Mucosa of stomach (tissue), 1 donor: Measurements from ENCODE around the gene RDX.

Experiments
- H3K27me3 ChIP-seq: one replicate; pipeline ENCODE4 v1.7.0; 2013; ENCODE audit warnings: mild to moderate bottlenecking, low read length; ENCODE audit not compliant: control insufficient read depth, insufficient read depth
- H3K36me3 ChIP-seq: one replicate; pipeline ENCODE4 v1.7.0; 2013; ENCODE audit warnings: low read length; ENCODE audit not compliant: control insufficient read depth, insufficient read depth
- H3K4me1 ChIP-seq: one replicate; pipeline ENCODE4 v1.7.0; 2013; ENCODE audit warnings: mild to moderate bottlenecking, low read length; ENCODE audit not compliant: control insufficient read depth, insufficient read depth
- H3K4me3 ChIP-seq: one replicate; pipeline ENCODE4 v1.7.0; 2013; ENCODE audit warnings: low read length
- H3K9ac ChIP-seq: one replicate; pipeline ENCODE4 v1.7.0; 2013; ENCODE audit warnings: mild to moderate bottlenecking, low read length, moderate library complexity
- H3K9me3 ChIP-seq: one replicate; pipeline ENCODE4 v1.7.0; 2013; ENCODE audit warnings: mild to moderate bottlenecking, low read length, moderate library complexity; ENCODE audit not compliant: control insufficient read depth
- donor health status: Pancreatic carcinoma.

The RDX gene

DNA sequence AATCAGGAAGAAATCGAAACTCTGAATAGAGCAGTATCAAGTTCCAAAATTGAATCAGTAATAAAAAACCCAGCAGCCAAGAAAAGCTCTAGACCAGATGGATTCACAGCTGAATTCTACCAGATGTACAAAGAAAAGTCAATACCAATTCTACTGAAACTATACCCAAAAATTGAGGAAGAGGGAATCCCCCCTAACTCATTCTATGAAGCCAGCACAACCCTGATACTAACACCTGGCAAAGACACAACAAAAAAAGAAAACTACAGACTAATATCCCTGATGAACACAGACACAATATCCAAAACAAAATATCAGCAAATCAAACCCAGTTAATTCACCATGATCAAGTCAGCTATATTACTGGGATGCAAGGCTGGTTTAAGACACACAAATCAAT, 105.5 kb downstream of the RDX start:
- no peaks in the 10 kb centered on the region for H3K4me1 ChIP-seq
- no peaks in the 10 kb centered on the region for H3K9me3 ChIP-seq
- no peaks in the 10 kb centered on the region for H3K36me3 ChIP-seq
- no peaks in the 10 kb centered on the region for H3K27me3 ChIP-seq
- H3K9ac ChIP-seq: no peak overlapping the region
- no peak overlapping the region for H3K4me3 ChIP-seq

DNA sequence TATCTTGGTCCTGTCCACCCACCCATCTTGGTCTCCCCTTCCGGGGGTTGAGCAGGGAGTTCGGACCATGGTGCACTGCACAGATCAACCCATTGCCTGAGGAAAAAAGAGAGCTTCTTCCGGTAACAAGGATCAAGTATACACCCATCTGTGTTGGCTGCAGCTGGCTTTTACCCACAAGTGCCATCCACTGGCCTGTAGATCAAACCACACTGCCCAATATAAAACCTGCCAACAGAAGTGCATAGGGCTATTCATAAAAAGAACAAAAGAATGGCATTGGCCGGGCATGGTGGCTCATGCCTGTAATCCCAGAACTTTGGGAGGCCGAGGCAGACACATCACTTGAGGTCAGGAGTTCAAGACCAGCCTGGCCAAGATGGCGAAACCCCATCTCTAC, 108.7 kb downstream of the RDX start:
- no peaks in the 10 kb centered on the region for H3K36me3 ChIP-seq
- no peak overlapping the region for H3K4me3 ChIP-seq
- H3K9ac ChIP-seq: no peak overlapping the region
- no peaks in the 10 kb centered on the region for H3K9me3 ChIP-seq
- no peaks in the 10 kb centered on the region for H3K27me3 ChIP-seq
- no peaks in the 10 kb centered on the region for H3K4me1 ChIP-seq

- Histone ChIP-seq H3K27me3 (no peaks in the 10 kb centered on the region), H3K36me3 (no peaks in the 10 kb centered on the region), H3K9ac (no peak overlapping the region), H3K9me3 (no peaks in the 10 kb centered on the region), H3K4me1 (no peaks in the 10 kb centered on the region), H3K4me3 (no peak overlapping the region)
These were observed 109.5 kb downstream of the RDX start for GRCh38 chr11:110186867-110187266.

GRCh38 chr11:110186456-110186855, 110.0 kb downstream of the RDX start:
- no peaks in the 10 kb centered on the region for H3K9me3 ChIP-seq
- no peak overlapping the region for H3K4me3 ChIP-seq
- no peaks in the 10 kb centered on the region for H3K4me1 ChIP-seq
- no peaks in the 10 kb centered on the region for H3K36me3 ChIP-seq
- no peaks in the 10 kb centered on the region for H3K27me3 ChIP-seq
- H3K9ac ChIP-seq: no peak overlapping the region

DNA sequence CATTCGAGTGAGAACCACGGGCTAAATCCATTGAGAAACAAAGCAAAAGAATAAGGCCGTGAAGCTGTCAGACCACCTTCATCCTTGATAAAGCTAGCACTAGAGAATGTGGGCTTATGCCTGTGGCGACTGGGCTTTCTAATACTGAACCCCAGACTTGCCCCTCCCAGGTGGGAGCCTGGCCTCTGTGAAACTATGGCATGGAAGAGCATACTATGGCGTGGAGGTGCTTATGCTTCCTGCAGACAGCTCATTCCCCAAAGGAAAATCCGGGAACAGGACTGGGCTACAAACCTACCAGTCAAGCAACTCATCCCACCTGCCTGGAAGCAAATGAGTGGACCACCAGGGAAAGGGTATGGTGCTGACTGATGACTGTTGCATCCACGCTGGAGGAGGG, 110.8 kb downstream of the RDX start:
- no peaks in the 10 kb centered on the region for H3K27me3 ChIP-seq
- no peaks in the 10 kb centered on the region for H3K4me1 ChIP-seq
- H3K9ac ChIP-seq: no peak overlapping the region
- no peaks in the 10 kb centered on the region for H3K9me3 ChIP-seq
- H3K36me3 ChIP-seq: no peaks in the 10 kb centered on the region
- no peak overlapping the region for H3K4me3 ChIP-seq

DNA sequence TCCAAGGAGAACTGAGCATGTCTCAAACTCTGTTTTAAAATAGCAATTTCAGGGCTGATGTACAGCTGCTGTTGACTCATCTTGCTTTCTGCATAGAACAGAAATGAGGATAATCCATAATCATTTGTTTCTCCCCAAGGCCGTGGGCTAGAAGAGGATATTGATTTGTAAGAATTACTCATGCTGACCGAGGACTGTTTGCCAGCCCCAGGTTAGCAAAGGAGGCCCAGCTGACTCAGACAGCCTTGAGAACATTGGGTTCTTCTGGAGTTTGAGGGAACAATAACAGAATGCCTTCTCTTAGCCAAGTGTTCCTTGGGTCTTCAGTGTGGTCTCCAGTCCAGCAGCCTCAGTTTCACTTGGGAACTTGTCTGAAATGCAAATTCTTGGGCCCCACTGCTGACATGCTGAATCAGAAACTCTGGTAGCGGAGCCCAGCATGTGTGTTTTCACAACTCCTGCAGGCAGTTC, 111.3 kb downstream of the RDX start:
- Histone ChIP-seq H3K9me3 (no peaks in the 10 kb centered on the region), H3K9ac (no peak overlapping the region), H3K4me1 (no peaks in the 10 kb centered on the region), H3K27me3 (no peaks in the 10 kb centered on the region), H3K36me3 (no peaks in the 10 kb centered on the region), H3K4me3 (no peak overlapping the region)

DNA sequence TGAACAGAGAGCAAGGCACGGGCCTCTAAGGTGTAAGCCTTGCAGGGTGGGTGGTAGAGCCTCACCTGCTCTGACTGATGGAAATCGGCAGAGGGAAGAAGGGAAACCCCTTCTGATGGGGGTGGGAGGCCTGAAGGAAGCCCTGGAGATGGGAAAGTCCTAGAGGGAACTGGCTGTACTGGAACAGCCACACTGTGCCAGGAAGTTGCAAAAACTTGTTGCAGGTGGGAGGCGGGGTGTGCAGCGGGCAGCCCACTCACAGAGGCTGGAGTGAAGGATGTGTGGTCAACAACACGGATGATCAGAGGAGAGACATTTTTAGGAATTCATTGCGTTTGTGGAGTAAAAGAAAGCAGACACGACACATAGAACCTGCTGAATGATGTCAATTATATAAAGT, 112.0 kb downstream of the RDX start:
- Histone ChIP-seq H3K9ac (no peak overlapping the region), H3K9me3 (no peaks in the 10 kb centered on the region), H3K36me3 (no peaks in the 10 kb centered on the region), H3K4me1 (no peaks in the 10 kb centered on the region), H3K27me3 (no peaks in the 10 kb centered on the region), H3K4me3 (no peak overlapping the region)

DNA sequence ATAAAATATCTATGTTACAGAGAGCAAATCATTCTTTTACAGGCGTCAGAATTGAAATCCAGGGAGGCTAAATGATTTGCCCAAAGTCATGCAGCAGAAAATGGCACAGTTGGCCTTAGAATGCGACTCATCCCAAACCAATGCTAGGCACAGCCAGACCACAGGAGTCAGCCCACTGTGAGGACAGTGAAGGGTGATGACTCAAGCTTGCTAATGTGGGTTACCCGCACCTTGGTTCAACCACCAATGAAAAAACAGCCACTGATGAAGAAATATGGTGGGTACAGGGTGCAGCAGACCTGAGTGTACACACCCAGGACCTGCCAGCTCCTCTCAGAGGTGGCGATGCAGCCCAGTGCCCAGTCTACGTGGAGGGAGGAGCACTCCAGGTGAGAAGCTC, 113.5 kb downstream of the RDX start:
- no peak overlapping the region for H3K9ac ChIP-seq
- no peaks in the 10 kb centered on the region for H3K4me1 ChIP-seq
- H3K27me3 ChIP-seq: no peaks in the 10 kb centered on the region
- no peaks in the 10 kb centered on the region for H3K9me3 ChIP-seq
- no peaks in the 10 kb centered on the region for H3K36me3 ChIP-seq
- no peak overlapping the region for H3K4me3 ChIP-seq

GRCh38 chr11:110179064-110179463, 117.3 kb downstream of the RDX start:
- no peak overlapping the region for H3K9ac ChIP-seq
- H3K36me3 ChIP-seq: no peaks in the 10 kb centered on the region
- H3K4me3 ChIP-seq: no peak overlapping the region
- peaks cover 4% of the 10 kb centered on the region for H3K4me1 ChIP-seq
- no peaks in the 10 kb centered on the region for H3K27me3 ChIP-seq
- H3K9me3 ChIP-seq: no peaks in the 10 kb centered on the region

DNA sequence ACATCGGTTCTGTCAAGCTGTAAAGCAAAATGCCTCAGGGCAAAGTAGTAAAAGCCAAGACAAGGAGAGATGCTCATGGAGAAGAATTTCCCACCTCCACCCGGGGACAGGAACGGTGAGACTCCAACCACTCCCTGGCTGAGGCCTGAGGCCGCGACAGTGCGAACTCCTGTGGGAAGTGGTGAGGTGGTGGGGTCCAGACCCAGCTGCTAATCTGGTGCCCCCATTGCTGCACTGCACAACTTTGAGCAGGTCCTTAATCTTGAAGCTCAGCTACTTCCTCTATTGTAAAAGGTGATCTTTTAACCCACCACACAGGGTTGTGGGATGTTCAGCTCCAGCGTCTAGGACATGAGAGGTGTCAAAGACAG, 119.3 kb downstream of the RDX start:
- no peaks in the 10 kb centered on the region for H3K9me3 ChIP-seq
- peaks cover 4% of the 10 kb centered on the region for H3K4me1 ChIP-seq

GRCh38 chr11:110176366-110177085, 119.9 kb downstream of the RDX start:
- Histone ChIP-seq H3K9me3 (no peaks in the 10 kb centered on the region), H3K4me3 (no peak overlapping the region), H3K9ac (no peak overlapping the region), H3K36me3 (no peaks in the 10 kb centered on the region), H3K4me1 (peaks cover 4% of the 10 kb centered on the region), H3K27me3 (no peaks in the 10 kb centered on the region)

More for the DNA sequence above, 119.3 kb downstream of the RDX start:
- no peak overlapping the region for H3K9ac ChIP-seq
- no peak overlapping the region for H3K4me3 ChIP-seq
- H3K27me3 ChIP-seq: no peaks in the 10 kb centered on the region
- H3K36me3 ChIP-seq: no peaks in the 10 kb centered on the region

- Histone ChIP-seq H3K36me3 (no peaks in the 10 kb centered on the region), H3K27me3 (no peaks in the 10 kb centered on the region), H3K4me1 (peaks cover 4% of the 10 kb centered on the region), H3K9me3 (no peaks in the 10 kb centered on the region), H3K9ac (no peak overlapping the region), H3K4me3 (no peak overlapping the region)
These were observed 121.6 kb downstream of the RDX start for GRCh38 chr11:110174645-110175310.
